T-helper 1 cell treated with Interleukin-12 subunit alpha and Interleukin-12 subunit beta and Interleukin-4 antibody, amounts not matched to agents 30 ng/mL and 1 ng/mL, for 36 hours (primary cell): Measurements from ENCODE around the gene HSH2D. TPM values are rescaled to one million over a fixed set of nuclear protein-coding genes. Genes with fewer than 3 reads are reported as not detected.
"Not testable (repeated sequence)": the region's sequence is repeated elsewhere in the genome, so short reads cannot be mapped to it uniquely, and the experiment has no call there.

Experiments used
- intact Hi-C: fragments of 100-400 bp; cut with micrococcal nuclease; formaldehyde crosslinking; loops from one replicate; pipeline ENCODE4 v1.15.1; 2024
- total RNA-seq: library from RNA; stranded (reverse); gene quantifications from 2 replicates; pipeline ENCODE4 v1.2.3, GENCODE V29; 2022

Gene HSH2D
- total RNA-seq = 60.5 and 63.2 TPM in 2 replicates

GRCh38 chr19:16143399-16144215 lies at the start of gene HSH2D:
Gene HSH2D (plus strand): TSS chr19:16143685. CDS start chr19:16148751, 5,066 bp downstream.
- intact Hi-C loops = loop anchor here (1.0 to 2.0 kb wide), 4 partner anchors 24 to 65 kb away; partner anchors contain the start of genes FAM32A and RAB8A

DNA sequence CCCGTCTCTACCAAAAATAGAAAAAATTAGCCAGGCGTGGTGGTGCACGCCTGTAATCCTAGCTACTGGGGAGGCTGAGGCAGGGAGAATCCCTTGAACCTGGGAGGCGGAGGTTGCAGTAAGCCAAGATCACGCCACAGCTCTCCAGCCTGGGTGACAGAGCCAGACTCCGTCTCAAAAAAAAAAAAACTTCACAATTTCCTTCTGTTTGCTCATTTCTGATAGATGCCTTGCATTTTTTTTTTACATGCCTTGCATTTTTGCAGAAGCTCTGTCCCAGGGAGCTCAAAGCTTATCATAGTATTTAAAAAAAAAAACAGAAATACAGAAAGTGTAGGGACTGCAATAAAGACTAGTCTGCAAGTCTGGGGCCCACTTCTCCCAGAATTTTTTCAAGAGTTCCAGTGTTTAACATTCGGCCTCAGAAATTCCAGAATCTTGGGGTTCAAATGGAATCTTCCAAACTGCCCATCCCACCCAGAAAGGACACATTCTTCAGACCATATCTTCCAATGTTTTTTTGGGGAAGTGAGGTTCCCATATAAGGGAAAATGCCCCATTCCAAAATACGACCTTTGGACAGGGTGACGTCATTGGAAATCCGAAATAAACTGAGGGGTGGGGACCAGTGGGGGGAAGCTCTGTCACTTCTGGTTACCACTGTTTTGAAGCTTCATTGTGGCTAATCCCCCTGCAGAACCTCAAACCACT lies 49.0 kb upstream of the HSH2D start:
- intact Hi-C loops = loop anchor here (1.0 kb wide), 1 partner anchor 8 kb away; no protein-coding TSS in a partner anchor

DNA sequence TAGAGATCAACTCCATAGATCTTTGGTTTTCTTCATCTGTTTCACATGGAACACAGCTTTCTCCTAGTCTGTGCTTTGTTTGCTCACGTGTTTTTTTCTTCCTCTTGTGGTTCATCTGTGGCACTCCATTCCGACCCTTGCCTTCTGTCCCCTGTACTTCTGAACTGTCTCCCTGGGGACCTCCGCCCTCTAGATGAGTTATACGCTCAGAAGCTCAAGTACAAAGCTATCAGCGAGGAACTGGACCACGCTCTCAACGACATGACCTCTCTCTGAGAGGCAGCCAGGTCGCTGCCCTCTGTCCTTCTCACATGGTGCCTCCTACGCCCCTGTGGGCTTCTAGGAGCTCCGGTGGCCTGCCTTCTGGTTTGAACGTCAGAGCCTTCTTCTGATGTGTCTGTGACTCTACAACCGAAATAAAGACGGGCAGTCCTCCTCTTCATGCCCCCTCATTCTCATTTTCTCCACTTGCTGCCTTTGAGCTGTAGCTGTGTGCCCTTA lies 48.4 kb upstream of the HSH2D start:
- intact Hi-C loops = loop anchor here (1.0 kb wide), 1 partner anchor 9 kb away; no protein-coding TSS in a partner anchor

DNA sequence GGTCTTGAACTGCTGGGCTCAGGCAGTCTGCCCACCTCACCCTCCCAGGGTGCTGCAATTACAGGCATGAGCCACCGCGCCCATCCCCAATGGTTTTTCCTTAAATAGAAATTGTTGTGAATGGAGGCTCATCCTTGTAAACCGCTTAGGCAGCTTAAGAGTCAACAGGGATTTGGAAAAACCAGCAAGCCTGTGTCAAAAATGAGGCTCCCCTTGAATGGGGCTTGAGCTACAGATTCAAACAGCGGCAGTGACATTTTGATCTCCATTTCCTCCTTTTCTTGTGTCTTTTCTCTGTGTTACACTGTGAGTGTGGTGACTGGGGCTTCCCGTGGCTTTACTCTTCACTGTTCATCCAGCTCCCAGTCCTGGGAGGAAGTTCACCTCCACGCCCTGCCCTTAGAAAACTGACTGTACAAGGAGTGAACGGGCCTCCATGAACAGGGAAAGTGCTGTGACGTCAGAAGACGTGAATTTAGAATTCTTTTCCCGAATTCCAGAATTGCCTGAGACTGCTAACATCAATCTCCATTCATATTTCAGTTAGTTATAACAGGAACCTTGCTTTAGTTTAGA lies 47.1 kb upstream of the HSH2D start:
- intact Hi-C loops = no loop called here

- intact Hi-C loops = no loop called here
Measured at GRCh38 chr19:16098416-16098768, 45.1 kb upstream of the HSH2D start.

- intact Hi-C loops = no loop called here
Measured at GRCh38 chr19:16098821-16099220, 44.7 kb upstream of the HSH2D start.

DNA sequence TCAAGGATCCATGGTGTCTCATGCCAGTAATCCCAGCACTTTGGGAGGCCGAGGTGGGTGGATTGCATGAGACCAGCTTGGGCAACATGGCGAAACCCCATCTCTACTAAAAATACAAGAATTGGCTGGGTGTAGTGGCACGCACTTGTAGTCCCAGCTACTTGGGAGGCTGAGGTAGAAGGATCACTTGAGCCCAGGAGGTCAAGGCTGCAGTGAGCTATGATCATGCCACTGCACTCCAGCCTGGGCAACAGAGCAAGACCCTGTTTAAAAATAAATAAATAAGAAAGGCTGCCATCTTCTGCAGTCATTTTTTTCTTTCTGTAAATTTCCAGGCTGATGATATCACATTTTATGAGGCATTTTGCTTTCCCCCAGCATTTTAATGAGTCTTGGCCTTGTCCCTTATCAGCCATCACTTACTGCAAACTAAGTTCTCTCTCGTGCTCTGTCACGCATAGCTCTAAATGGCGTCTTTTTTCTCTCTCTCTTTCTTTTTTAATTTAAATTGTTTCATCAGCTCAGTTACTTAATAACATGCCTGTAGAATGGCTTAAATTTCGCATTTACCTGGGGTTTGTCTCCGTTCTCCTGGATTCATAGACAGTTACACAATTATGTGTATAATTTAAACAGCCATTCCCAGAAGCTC lies 44.0 kb upstream of the HSH2D start:
- intact Hi-C loops = not testable (repeated sequence)

DNA sequence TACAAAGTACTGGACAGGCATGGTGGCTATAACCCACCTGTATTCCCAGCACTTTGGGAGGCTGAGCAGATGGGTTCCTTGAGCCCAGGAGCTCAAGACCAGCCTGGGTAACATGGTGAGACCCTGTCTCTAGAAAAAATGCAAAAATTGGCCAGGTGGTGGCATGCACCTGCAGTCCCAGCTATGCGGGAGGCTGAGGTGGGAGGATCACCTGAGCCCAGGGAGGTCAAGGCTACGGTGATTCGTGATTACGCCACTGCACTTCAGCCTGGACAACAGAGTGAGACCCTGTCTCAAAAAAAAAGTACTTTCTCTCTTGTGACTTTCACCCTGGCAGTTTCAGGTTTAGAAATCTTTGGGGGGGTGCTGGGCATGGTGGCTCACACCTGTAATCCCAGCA lies 43.0 kb upstream of the HSH2D start:
- intact Hi-C loops = no loop called here

DNA sequence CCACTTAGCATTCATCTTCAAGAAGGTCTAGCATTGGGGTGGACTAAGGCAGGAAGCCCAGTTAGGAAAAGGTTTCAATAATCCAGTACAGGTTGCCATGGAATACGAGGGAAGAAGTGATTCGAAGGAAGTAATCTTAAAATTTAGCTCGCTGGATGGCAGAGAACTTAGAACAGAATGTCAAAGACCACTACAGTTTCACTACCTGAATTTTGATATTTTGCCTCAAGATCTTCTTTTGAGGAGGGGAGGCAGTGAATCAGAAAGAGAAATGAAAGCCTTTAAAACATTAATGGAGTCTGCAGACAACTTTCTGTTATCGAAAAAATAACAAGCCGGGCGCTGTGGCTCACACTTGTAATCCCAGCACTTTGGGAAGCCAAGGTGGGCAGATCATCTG lies 38.8 kb upstream of the HSH2D start:
- intact Hi-C loops = no loop called here

GRCh38 chr19:16106121-16106520 lies 37.4 kb upstream of the HSH2D start:
- intact Hi-C loops = no loop called here

GRCh38 chr19:16111160-16111908 lies 32.2 kb upstream of the HSH2D start, which contains the start of gene RAB8A:
Gene RAB8A (plus strand): TSS chr19:16111889. CDS start chr19:16111902, 13 bp downstream.
- intact Hi-C loops = loop anchor here (1.0 to 10.0 kb wide), 17 partner anchors 8 to 986 kb away; partner anchors contain the start of genes AP1M1, C19orf44, CALR3 and FAM32A

GRCh38 chr19:16111909-16112752 lies 31.4 kb upstream of the HSH2D start:
- intact Hi-C loops = loop anchor here (1.0 to 10.0 kb wide), 17 partner anchors 7 to 987 kb away; partner anchors contain the start of genes AP1M1, C19orf44, CALR3 and FAM32A

DNA sequence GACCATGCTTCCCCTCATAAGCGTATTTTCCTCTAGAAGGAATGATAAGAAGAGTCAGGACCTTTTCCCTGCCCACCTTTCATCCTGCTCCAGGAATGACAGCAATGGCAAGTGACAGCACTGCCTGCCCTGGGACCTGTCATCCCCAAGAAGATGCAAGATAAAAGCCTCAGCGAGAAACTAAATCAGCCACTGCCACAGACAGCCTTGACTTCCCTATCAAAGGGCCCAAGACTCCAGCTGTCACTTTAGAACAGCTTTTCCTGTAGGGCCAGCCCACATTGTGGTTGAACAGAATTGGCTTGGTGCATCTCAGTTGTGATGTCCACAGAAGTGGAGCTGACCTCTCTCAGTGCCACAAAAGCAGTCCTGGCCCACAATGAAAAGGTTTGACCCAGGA lies 30.7 kb upstream of the HSH2D start:
- intact Hi-C loops = loop anchor here (10.0 kb wide), 2 partner anchors 648 to 678 kb away; partner anchors contain the start of gene RASAL3

DNA sequence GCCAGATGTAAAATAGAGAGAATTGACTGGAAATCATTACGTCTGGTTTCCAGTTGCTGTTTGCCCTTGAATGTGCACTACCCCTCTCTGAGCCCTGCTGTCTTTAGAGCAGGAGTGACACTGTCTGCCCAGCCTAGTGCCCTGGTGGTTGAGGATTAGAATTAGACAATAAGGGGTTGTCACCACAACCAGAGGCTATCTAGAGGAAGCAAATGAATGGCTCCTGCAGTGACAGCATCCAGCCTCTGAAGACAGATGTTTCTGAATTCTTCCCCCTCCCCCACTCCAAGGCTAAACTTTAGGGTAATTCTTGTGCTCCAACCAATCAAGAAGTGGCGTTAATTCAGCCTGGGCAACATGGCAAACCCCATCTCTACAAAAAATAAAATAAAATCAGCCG lies 29.8 kb upstream of the HSH2D start:
- intact Hi-C loops = loop anchor here (10.0 kb wide), 2 partner anchors 649 to 679 kb away; partner anchors contain the start of gene RASAL3

- intact Hi-C loops = loop anchor here (10.0 kb wide), 2 partner anchors 651 to 681 kb away; partner anchors contain the start of gene RASAL3
Measured at GRCh38 chr19:16115301-16116039, 28.0 kb upstream of the HSH2D start.

DNA sequence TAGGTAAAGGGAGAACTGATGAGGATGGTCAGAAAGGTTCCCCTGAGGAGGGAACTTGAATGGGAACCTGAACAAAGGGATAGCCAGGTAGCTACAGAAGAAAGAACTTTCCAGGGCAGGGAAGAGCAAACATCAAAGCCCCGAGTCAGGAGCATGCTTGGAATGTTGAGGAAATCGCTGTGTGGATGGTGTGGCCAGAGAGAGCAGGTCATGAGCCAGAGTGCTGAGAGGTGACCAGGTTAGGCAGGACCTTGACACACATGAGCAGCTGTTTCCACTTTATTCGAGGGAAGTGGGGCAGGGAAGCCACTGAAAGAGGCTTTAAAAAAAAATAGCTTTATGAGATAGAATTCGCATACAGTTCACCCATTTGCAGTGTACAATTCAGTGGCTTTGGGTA lies 27.4 kb upstream of the HSH2D start:
- intact Hi-C loops = loop anchor here (10.0 kb wide), 2 partner anchors 651 to 681 kb away; partner anchors contain the start of gene RASAL3

DNA sequence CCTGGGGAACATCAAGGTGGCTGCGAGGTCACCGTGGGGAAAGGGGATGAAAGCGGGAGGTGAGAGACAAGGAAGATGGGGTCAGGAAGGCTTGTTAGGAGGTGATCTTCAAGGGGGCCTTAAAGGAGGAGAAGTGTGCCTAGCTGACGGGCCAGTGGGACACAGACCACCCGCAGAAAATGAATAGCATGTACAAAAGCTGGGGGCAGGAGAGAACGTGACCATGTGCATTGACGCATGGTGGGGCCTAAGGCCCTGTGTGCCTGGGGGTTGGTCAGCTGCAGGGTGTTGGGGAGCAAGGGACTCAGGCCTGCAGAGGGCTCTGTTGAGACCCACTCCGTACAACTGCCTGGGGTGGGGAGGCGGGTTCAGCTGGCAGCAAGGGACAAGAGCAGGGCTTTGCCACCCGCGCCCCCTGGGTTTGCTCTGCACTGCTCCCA lies 25.9 kb upstream of the HSH2D start:
- intact Hi-C loops = loop anchor here (2.0 to 10.0 kb wide), 5 partner anchors 77 to 683 kb away; partner anchors contain the start of gene RASAL3

GRCh38 chr19:16118489-16119033 lies 24.9 kb upstream of the HSH2D start:
- intact Hi-C loops = loop anchor here (1.0 to 10.0 kb wide), 9 partner anchors 7 to 684 kb away; partner anchors contain the start of genes FAM32A, HSH2D, RAB8A and RASAL3
